ENCODE results near the gene JAZF1. TPM values are rescaled to one million over a fixed set of nuclear protein-coding genes. Genes with fewer than 3 reads are reported as not detected.

JAZF1 gene
- total and polyA plus RNA-seq, 10 of the 15 experiments (the other 5 are each of a cell fraction or from before 2014, with no cell fraction given): 0.04 to 0.82 (median 0.15) TPM; not detected in 3

- no peak for TF ChIP-seq E2F8 (IDR thresholded peaks at IDR 0.05; ENCODE audit: low read depth, partially characterized antibody)
- peak; percentile 66; the same call in 1 of the 2 replicates for TF ChIP-seq SMC3 (IDR thresholded peaks at IDR 0.05; ENCODE audit: borderline replicate concordance, low read length)
- peak; percentile 99 for TF ChIP-seq ZNF384 (IDR thresholded peaks at IDR 0.05; ENCODE audit: borderline replicate concordance, low read depth, low read length)
- TF ChIP-seq NR2C1 (IDR thresholded peaks at IDR 0.05): no peak
- no peak for TF ChIP-seq JUND (IDR thresholded peaks at IDR 0.05; ENCODE audit: low read depth, low read length)
- TF ChIP-seq BMI1 (IDR thresholded peaks at IDR 0.05; ENCODE audit: borderline replicate concordance): 0 out of 2 replicates have a peak, but pooled peaks have one; percentile 42
- no peak for TF ChIP-seq HCFC1 (IDR thresholded peaks at IDR 0.05; ENCODE audit: low read length)
- no peak for TF ChIP-seq NFXL1 (IDR thresholded peaks at IDR 0.05; ENCODE audit: borderline replicate concordance)
- TF ChIP-seq IRF4 (IDR thresholded peaks at IDR 0.05; ENCODE audit: low read depth, low read length): no peak
- TF ChIP-seq MYB (IDR thresholded peaks at IDR 0.05; ENCODE audit: borderline replicate concordance, low read depth, low read length): no peak
- no peak for TF ChIP-seq IKZF2 (IDR thresholded peaks at IDR 0.05)
- no peak for TF ChIP-seq EP300 (IDR thresholded peaks at IDR 0.05; ENCODE audit: borderline replicate concordance in 1 of 2, control insufficient read depth in 1 of 2, low read depth in 2 of 2, low read length in 2 of 2)
Observed at GRCh38 chr7:27921081-27921836, 259.3 kb downstream of the JAZF1 start (continued).
